Mammary epithelial cell (primary cell): ENCODE measurements around the gene CRYGS.
"Not testable (repeated sequence)": the region's sequence is repeated elsewhere in the genome, so short reads cannot be mapped to it uniquely, and the experiment has no call there.

Source experiments
- CTCF ChIP-seq, 2 donors: IDR thresholded peaks in 1 of 2; conservative IDR thresholded peaks in 1 of 2; 2 replicates each; pipeline ENCODE4 v1.5.1; 2011 to 2012; ENCODE audit warnings: inconsistent platforms in 2 of 2, low read length in 2 of 2, mild to moderate bottlenecking in 2 of 2, control low read depth in 1 of 2, low read depth in 1 of 2; ENCODE audit not compliant: insufficient read depth in 1 of 2; ENCODE audit errors: extremely low read depth in 1 of 2
- EZH2 ChIP-seq: IDR thresholded peaks from 2 replicates; pipeline ENCODE4 v1.6.1; 2012; ENCODE audit warnings: low read length, inconsistent platforms, borderline replicate concordance

- not testable (repeated sequence) for TF ChIP-seq CTCF (conservative IDR thresholded peaks at IDR 0.05 in 1 of 2, IDR thresholded peaks at IDR 0.05 in 1 of 2; ENCODE audit: extremely low read depth in 1 of 2, insufficient read depth in 1 of 2, low read depth in 1 of 2, low read length in 2 of 2); EZH2
Measured at GRCh38 chr3:186498022-186498421, 46.2 kb downstream of the CRYGS start.
